ENCODE measurements around the gene OR8G1. TPM values are rescaled to one million over a fixed set of nuclear protein-coding genes. Genes with fewer than 3 reads are reported as not detected.

Gene OR8G1
- total RNA-seq, 4 donors from 2014 or later, result not detected

GRCh38 chr11:124276081-124276480 is 35.2 kb downstream of the OR8G1 start:
- TF ChIP-seq POLR2A (IDR thresholded peaks at IDR 0.05), result no peak
- no peak for TF ChIP-seq EP300 (IDR thresholded peaks at IDR 0.05)
- Histone ChIP-seq H3K36me3 (no peaks in the 10 kb centered on the region), H3K4me1 (no peaks in the 10 kb centered on the region), H3K9me3 (peaks cover 6% of the 10 kb centered on the region), H3K4me3 (no peak overlapping the region), H3K27ac (no peak overlapping the region), H3K27me3 (no peaks in the 10 kb centered on the region)
- 87% methylated on average over 1 of the region's 1 CpG for WGBS
- DNase-seq (ENCODE audit: low spot score in 2 of 2), result no peak

- TF ChIP-seq EP300 (IDR thresholded peaks at IDR 0.05) (no peak), POLR2AphosphoS5 (IDR thresholded peaks at IDR 0.05) (no peak), CTCF (IDR thresholded peaks at IDR 0.05) (no peak), POLR2A (IDR thresholded peaks at IDR 0.05) (no peak)
- DNase-seq (ENCODE audit: low spot score in 2 of 2), result no peak
- H3K27ac ChIP-seq, result no peak overlapping the region
- 70% methylated on average over 2 of the region's 3 CpGs for WGBS
- H3K9me3 ChIP-seq, result peaks cover 6% of the 10 kb centered on the region
- no peak overlapping the region for H3K4me3 ChIP-seq
- no peaks in the 10 kb centered on the region for H3K4me1 ChIP-seq
- H3K27me3 ChIP-seq, result no peaks in the 10 kb centered on the region
- H3K36me3 ChIP-seq, result no peaks in the 10 kb centered on the region
These were observed 36.3 kb downstream of the OR8G1 start for GRCh38 chr11:124277207-124277606.

- DNase-seq (ENCODE audit: low spot score in 2 of 2), result no peak
- Histone ChIP-seq H3K36me3 (no peaks in the 10 kb centered on the region), H3K4me1 (no peaks in the 10 kb centered on the region), H3K9me3 (peaks cover 6% of the 10 kb centered on the region), H3K27ac (no peak overlapping the region), H3K27me3 (no peaks in the 10 kb centered on the region), H3K4me3 (no peak overlapping the region)
- TF ChIP-seq POLR2A (IDR thresholded peaks at IDR 0.05) (no peak), POLR2AphosphoS5 (IDR thresholded peaks at IDR 0.05) (no peak), EP300 (IDR thresholded peaks at IDR 0.05) (no peak), CTCF (IDR thresholded peaks at IDR 0.05) (no peak)
- 72% methylated on average over 3 of the region's 3 CpGs for WGBS
These were observed 36.9 kb downstream of the OR8G1 start for GRCh38 chr11:124277804-124278203.

GRCh38 chr11:124278261-124278660 is 37.4 kb downstream of the OR8G1 start:
- 44% methylated on average over 2 of the region's 2 CpGs for WGBS
- Histone ChIP-seq H3K4me3 (no peak overlapping the region), H3K4me1 (no peaks in the 10 kb centered on the region), H3K9me3 (peaks cover 6% of the 10 kb centered on the region), H3K27ac (no peak overlapping the region), H3K36me3 (no peaks in the 10 kb centered on the region), H3K27me3 (no peaks in the 10 kb centered on the region)
- no peak for DNase-seq (ENCODE audit: low spot score in 2 of 2)
- TF ChIP-seq POLR2A (IDR thresholded peaks at IDR 0.05), result no peak
- TF ChIP-seq CTCF (IDR thresholded peaks at IDR 0.05), result no peak
- no peak for TF ChIP-seq POLR2AphosphoS5 (IDR thresholded peaks at IDR 0.05)
- TF ChIP-seq EP300 (IDR thresholded peaks at IDR 0.05), result no peak

GRCh38 chr11:124285610-124286344 is 44.9 kb downstream of the OR8G1 start:
- Histone ChIP-seq H3K4me1 (no peaks in the 10 kb centered on the region), H3K27ac (no peak overlapping the region), H3K36me3 (no peaks in the 10 kb centered on the region), H3K9me3 (peaks cover 2% of the 10 kb centered on the region), H3K4me3 (no peak overlapping the region), H3K27me3 (no peaks in the 10 kb centered on the region)
- WGBS, result 56% methylated on average over 3 of the region's 3 CpGs
- TF ChIP-seq CTCF (IDR thresholded peaks at IDR 0.05) (no peak), POLR2AphosphoS5 (IDR thresholded peaks at IDR 0.05) (no peak), POLR2A (IDR thresholded peaks at IDR 0.05) (no peak), EP300 (IDR thresholded peaks at IDR 0.05) (no peak)
- DNase-seq (ENCODE audit: low spot score in 2 of 2), result no peak

Data from suprapubic skin (tissue), 4 donors.